Measurements from ENCODE around the gene POLH. TPM values are rescaled to one million over a fixed set of nuclear protein-coding genes. Genes with fewer than 3 reads are reported as not detected.

The POLH gene
- total and polyA plus RNA-seq, 9 of the 15 experiments (the other 6 are each of a cell fraction or from before 2014, with no cell fraction given), result 5.8 to 31.6 (median 20.6) TPM

- no peak for TF ChIP-seq ARID4B (CRISPR knock-in tag; IDR thresholded peaks at IDR 0.05)
- no peak for TF ChIP-seq RBM39 (optimal IDR thresholded peaks at IDR 0.05; ENCODE audit: low read depth, low read length)
- TF ChIP-seq REST (IDR thresholded peaks at IDR 0.05; ENCODE audit: borderline replicate concordance), result peak; percentile 15; the same call in 1 of the 2 replicates
- 0 out of 2 replicates have a peak, but pooled peaks have one; percentile 28 for TF ChIP-seq REST (CRISPR knock-in tag; IDR thresholded peaks at IDR 0.05; ENCODE audit: low read depth)
- no peak for TF ChIP-seq NCOA6 (IDR thresholded peaks at IDR 0.05)
- TF ChIP-seq ZNF707 (CRISPR knock-in tag; conservative IDR thresholded peaks at IDR 0.05), result peak; percentile 1; the same call in 1 of the 2 replicates
Observed at GRCh38 chr6:43627008-43627825, 51.2 kb downstream of the POLH start (continued).
